Measurements from ENCODE around the gene RNF169.

DNA sequence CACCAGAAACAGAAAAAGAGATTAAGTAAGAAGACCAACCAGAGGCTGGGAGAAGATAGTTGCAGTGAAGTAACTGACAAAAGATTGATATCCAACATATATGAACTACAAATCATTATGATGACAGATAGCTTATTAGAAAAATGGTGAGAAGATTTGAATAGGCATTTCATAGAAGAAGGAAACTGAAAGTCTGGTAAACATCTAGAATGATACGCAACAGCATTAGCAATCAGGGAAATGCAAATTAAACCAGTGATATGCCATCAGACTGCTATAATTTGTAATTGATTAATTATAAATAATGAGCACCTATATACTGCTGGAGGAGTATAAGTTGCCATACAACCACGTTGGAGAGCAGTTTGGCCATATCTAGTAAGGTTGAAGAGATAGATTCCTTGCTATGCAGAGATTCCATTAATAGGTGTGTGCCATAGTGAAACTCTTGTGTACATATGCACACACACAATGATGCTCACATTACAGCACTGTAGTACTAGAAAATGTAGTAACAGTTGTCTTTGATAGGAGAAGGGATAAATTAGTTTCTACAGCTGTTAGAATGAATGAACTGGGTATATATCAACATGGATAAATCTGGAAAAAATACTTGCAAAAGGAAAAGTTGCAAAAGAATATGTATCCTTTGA lies 20.5 kb downstream of the RNF169 start:
- TF ChIP-seq CTCF (IDR thresholded peaks at IDR 0.05) (no peak), ZFX (IDR thresholded peaks at IDR 0.05; ENCODE audit: borderline replicate concordance) (no peak)
